GM23248 (cell line): ENCODE data around the gene PKD2L2.

Source experiments
- EZH2 ChIP-seq: fragments of 200-600 bp; sonication (generic); IDR thresholded peaks from 2 replicates; pipeline ENCODE4 v1.6.1; 2018; ENCODE audit warnings: antibody characterized with exemption, mild to moderate bottlenecking; ENCODE audit not compliant: insufficient read depth, poor library complexity, severe bottlenecking
- EZH2phosphoT487 ChIP-seq: fragments of 200-600 bp; sonication (generic); IDR thresholded peaks from 2 replicates; pipeline ENCODE4 v1.6.1; 2018; ENCODE audit warnings: antibody characterized with exemption, moderate library complexity, mild to moderate bottlenecking, low read depth; ENCODE audit not compliant: insufficient read depth

- TF ChIP-seq EZH2phosphoT487 (no peak), EZH2 (no peak)
Observed at GRCh38 chr5:137862251-137862650, 27.0 kb upstream of the PKD2L2 start.
